HL-60 (cell line): ENCODE data around the gene MRPL20.

ENCODE experiments used
- DNase-seq, 2 experiments: peaks; one replicate each; pipeline ENCODE4 v3.0.0-alpha.2; 2010 to 2020; ENCODE audit warnings: low read depth in 1 of 2, low spot score in 1 of 2
- H3K27ac ChIP-seq: fragments of 250-450 bp; sonication (Bioruptor Pico); replicated peaks from 2 replicates; pipeline ENCODE4 v1.5.1; 2020; ENCODE audit warnings: mild to moderate bottlenecking, moderate library complexity
- H3K27me3 ChIP-seq: fragments of 250-450 bp; sonication (Bioruptor Pico); 2 replicates; pipeline ENCODE4 v1.5.1; 2021; ENCODE audit warnings: mild to moderate bottlenecking, moderate library complexity; ENCODE audit not compliant: insufficient read depth, poor library complexity, severe bottlenecking
- H3K4me3 ChIP-seq: replicated peaks from 2 replicates; pipeline ENCODE4 v1.5.1; 2011; ENCODE audit warnings: mild to moderate bottlenecking, control low read depth, low read length; ENCODE audit not compliant: insufficient read depth
- CTCF ChIP-seq: IDR thresholded peaks from one replicate; pipeline ENCODE4 v1.5.1; 2011; ENCODE audit warnings: low read length, control low read depth, inconsistent platforms; ENCODE audit not compliant: insufficient read depth
- GABPA ChIP-seq: IDR thresholded peaks from 2 replicates; pipeline ENCODE4 v1.6.1; 2012; ENCODE audit warnings: low read depth
- POLR2AphosphoS5 ChIP-seq: IDR thresholded peaks from 2 replicates; pipeline ENCODE4 v1.6.1; 2012; ENCODE audit warnings: low read depth
- REST ChIP-seq: IDR thresholded peaks from 2 replicates; pipeline ENCODE4 v1.6.1; 2012; ENCODE audit warnings: low read depth; ENCODE audit not compliant: insufficient replicate concordance
- SPI1 ChIP-seq: IDR thresholded peaks from 2 replicates; pipeline ENCODE4 v1.6.1; 2012; ENCODE audit warnings: low read depth, mild to moderate bottlenecking, borderline replicate concordance

The MRPL20 gene

GRCh38 chr1:1361982-1362423, 45.1 kb downstream of the MRPL20 start:
- no peak for DNase-seq
- no peak for TF ChIP-seq SPI1
- TF ChIP-seq CTCF, result no peak
- no peak for TF ChIP-seq POLR2AphosphoS5
- no peak for TF ChIP-seq GABPA
- no peak for TF ChIP-seq REST
- no peak overlapping the region for H3K27ac ChIP-seq

GRCh38 chr1:1361233-1361981, 45.7 kb downstream of the MRPL20 start:
- no peak overlapping the region for H3K27ac ChIP-seq
- TF ChIP-seq CTCF, result no peak
- no peak for TF ChIP-seq GABPA
- no peak for TF ChIP-seq SPI1
- TF ChIP-seq REST, result no peak
- no peak for TF ChIP-seq POLR2AphosphoS5
- peaks cover 19% of the 10 kb centered on the region for H3K27me3 ChIP-seq
- no peak overlapping the region for H3K4me3 ChIP-seq
- DNase-seq, result no peak

More at GRCh38 chr1:1361982-1362423, 45.1 kb downstream of the MRPL20 start:
- Histone ChIP-seq H3K27me3 (peaks cover 16% of the 10 kb centered on the region), H3K4me3 (no peak overlapping the region)

GRCh38 chr1:1360506-1361169, 46.5 kb downstream of the MRPL20 start:
- TF ChIP-seq POLR2AphosphoS5, result no peak
- TF ChIP-seq REST, result no peak
- TF ChIP-seq SPI1, result no peak
- no peak for TF ChIP-seq CTCF
- TF ChIP-seq GABPA, result no peak
- H3K27me3 ChIP-seq, result peaks cover 19% of the 10 kb centered on the region
- H3K27ac ChIP-seq, result no peak overlapping the region
- no peak for DNase-seq
- no peak overlapping the region for H3K4me3 ChIP-seq
